Esophagus muscularis mucosa (tissue), 3 donors: ENCODE results near the gene FATE1.

Source experiments
- CTCF ChIP-seq, 3 experiments: fragments of 200-600 bp in 2 of 3; fragments of 450-650 bp in 1 of 3; sonication (generic) in 2 of 3; IDR thresholded peaks; one replicate each; pipeline ENCODE4 v1.5.1; 2017 to 2019; ENCODE audit warnings: antibody characterized with exemption in 3 of 3, mild to moderate bottlenecking in 2 of 3, moderate library complexity in 1 of 3
- POLR2A ChIP-seq: fragments of 450-650 bp; IDR thresholded peaks from one replicate; pipeline ENCODE4 v1.6.1; 2017; ENCODE audit warnings: antibody characterized with exemption, moderate library complexity, mild to moderate bottlenecking, low read depth

- TF ChIP-seq CTCF (IDR thresholded peaks at IDR 0.05) (no peak), POLR2A (no peak)
Measured at GRCh38 chrX:151738751-151739150, 22.9 kb downstream of the FATE1 start.
